Hypothalamus (tissue), 51 donors: Measurements from ENCODE around the gene CRYBB1.

Experiments
- DNase-seq, 51 donors: peaks; one replicate each; lab custom pipeline; 2025; lab: John Stamatoyannopoulos, UW

CRYBB1 gene

GRCh38 chr22:26581633-26582168, 36.1 kb downstream of the CRYBB1 start:
- DNase-seq = no peak

GRCh38 chr22:26581026-26581425, 36.8 kb downstream of the CRYBB1 start:
- DNase-seq = no peak

- no peak for DNase-seq
Observed at GRCh38 chr22:26580240-26580962, 37.4 kb downstream of the CRYBB1 start.

GRCh38 chr22:26579331-26579886, 38.4 kb downstream of the CRYBB1 start:
- DNase-seq = peak in 2 of 51 donors; percentile 9 to 14

- no peak for DNase-seq
Observed at GRCh38 chr22:26577081-26577480, 40.7 kb downstream of the CRYBB1 start.

- DNase-seq = no peak
Observed at GRCh38 chr22:26576026-26576680, 41.7 kb downstream of the CRYBB1 start.

- DNase-seq = no peak
Observed at GRCh38 chr22:26574001-26574723, 43.7 kb downstream of the CRYBB1 start.

GRCh38 chr22:26573026-26573662, 44.7 kb downstream of the CRYBB1 start:
- DNase-seq = peak in 7 of 51 donors; percentile 12 to 27 (median 20)

GRCh38 chr22:26570864-26571525, 46.8 kb downstream of the CRYBB1 start:
- DNase-seq = no peak

GRCh38 chr22:26570115-26570514, 47.7 kb downstream of the CRYBB1 start:
- DNase-seq = peak in 14 of 51 donors; percentile 5 to 41 (median 25)

- no peak for DNase-seq
Observed at GRCh38 chr22:26568207-26568706, 49.6 kb downstream of the CRYBB1 start.

- no peak for DNase-seq
Observed at GRCh38 chr22:26567610-26568009, 50.2 kb downstream of the CRYBB1 start.

GRCh38 chr22:26566994-26567393, 50.8 kb downstream of the CRYBB1 start:
- DNase-seq = no peak

- DNase-seq = no peak
Observed at GRCh38 chr22:26565889-26566288, 51.9 kb downstream of the CRYBB1 start.

GRCh38 chr22:26565181-26565580, 52.6 kb downstream of the CRYBB1 start:
- DNase-seq = no peak

- DNase-seq = no peak
Observed at GRCh38 chr22:26564672-26565071, 53.2 kb downstream of the CRYBB1 start.

GRCh38 chr22:26564181-26564580, 53.6 kb downstream of the CRYBB1 start:
- DNase-seq = no peak

GRCh38 chr22:26563022-26563421, 54.8 kb downstream of the CRYBB1 start:
- DNase-seq = no peak

- DNase-seq = peak in 24 of 51 donors; percentile 6 to 70 (median 36)
Observed at GRCh38 chr22:26561756-26562417, 55.9 kb downstream of the CRYBB1 start.
